Activated CD8-positive, alpha-beta memory T cell treated with anti-CD3 and anti-CD28 coated beads for 1 hour (primary cell): ENCODE data around the gene PTPN7.
"Not testable (repeated sequence)": the region's sequence is repeated elsewhere in the genome, so short reads cannot be mapped to it uniquely, and the experiment has no call there.

Experiments
- DNase-seq, 2 donors: peaks; one replicate each; pipeline ENCODE4 v3.0.0-alpha.2; 2020; ENCODE audit warnings: low read depth in 1 of 2; ENCODE audit errors: extremely low read depth in 1 of 2

PTPN7 gene

DNA sequence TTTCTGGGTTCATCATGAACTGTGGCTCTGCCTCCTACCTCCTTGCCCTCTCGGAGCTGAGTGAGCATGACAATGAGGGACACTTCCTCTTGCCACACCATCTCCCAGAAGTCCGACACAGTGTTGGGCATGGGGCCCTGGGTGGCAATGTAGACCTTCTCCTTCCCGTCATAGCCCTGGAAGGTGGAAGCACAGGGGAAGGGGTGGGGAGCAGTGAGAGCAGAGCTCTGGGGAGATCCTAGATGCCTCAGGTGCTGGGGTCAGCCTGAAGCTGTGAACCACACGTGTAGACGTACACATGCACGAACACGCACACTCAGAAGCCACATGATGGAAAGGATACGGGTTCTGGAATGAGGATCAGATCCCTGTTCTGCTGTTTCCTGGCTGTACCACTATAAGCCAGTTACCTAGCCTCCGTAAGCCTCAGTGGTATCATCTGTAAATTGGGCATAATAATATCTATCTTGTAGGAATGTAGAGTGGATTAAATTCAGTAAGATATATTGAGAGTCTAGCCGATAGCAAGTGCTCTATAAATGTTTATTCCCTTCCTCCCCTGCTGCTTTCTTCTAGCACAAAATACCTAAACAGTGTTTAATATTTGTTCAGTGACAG, 6.1 kb downstream of the PTPN7 start:
- DNase-seq: no peak

DNA sequence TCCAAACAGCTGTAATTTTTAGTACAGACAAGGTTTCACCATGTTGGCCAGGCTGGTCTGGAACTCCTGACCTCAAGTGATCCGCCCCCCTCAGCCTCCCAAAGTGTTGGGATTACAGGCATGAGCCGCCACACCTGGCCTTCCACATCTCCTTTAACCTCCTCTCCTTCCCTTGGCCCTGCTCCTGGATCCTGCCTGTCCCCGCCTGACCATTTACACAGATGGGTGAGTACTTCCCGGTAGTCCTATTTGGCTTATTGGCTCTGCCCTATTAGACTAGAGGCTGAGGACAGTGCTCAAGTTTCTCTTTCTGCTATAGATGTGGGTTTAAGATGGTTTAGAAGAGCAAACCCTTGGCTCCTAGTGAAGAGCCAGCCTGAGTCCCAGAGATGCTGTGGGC, 7.1 kb downstream of the PTPN7 start:
- DNase-seq: no peak

DNA sequence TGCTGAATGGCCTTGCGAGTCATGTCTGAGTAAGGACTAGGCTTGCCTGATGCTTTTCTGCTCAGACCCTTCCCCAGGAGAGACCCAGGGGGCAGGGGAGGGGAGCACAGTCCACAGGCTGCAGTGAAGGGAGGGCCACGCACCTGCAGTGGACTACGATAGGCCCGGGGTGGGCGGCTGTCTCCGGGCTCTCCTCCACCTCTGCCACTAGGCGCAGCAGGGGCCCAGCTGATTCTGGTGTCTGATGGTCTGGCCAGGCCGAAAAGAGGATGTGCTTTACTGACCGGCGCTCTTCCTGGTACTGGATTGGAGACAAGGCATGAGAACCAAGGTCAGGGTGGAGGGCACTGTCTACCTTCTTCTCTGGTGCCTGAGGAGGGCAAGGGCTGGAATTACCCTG, 8.0 kb downstream of the PTPN7 start:
- DNase-seq: no peak

DNA sequence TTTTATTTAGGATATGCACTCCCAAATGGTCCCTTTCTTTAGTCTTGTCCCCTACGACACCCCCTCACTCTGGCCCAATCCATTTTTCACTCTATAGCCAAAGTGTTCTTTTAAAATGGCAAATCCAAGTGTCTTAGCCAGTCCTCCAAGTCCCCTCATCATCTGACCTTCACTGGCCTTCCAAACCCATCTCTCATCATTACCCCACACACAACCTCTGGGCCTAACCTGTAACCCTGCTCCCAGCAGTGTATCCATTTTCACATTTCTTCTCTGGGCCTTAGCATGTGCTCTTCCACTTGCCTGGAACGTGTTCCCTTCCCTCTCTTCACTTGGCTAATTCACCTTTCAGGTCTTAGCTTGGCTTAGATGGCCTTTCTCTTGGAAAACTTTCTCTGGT, 9.4 kb downstream of the PTPN7 start:
- DNase-seq: no peak

DNA sequence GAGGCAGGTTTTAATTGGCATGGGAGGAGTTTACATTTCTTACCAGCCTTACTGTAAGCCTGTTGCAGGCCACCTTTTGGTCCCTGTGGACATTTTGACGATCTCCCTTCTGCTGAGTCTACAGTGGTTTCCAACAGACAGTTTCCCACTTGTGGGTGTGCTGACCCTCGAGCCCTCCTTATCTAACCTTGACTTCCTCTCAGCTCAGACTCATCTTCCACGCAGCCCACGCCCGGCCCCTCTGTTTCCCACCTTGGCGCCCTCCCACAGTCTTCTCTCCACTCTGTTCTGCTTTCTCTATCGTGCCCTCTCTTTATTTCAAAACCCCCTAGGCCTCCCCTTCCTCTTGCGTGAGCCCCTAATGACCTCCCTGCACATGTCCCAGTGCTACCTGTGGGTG, 9.8 kb downstream of the PTPN7 start:
- DNase-seq: no peak

DNA sequence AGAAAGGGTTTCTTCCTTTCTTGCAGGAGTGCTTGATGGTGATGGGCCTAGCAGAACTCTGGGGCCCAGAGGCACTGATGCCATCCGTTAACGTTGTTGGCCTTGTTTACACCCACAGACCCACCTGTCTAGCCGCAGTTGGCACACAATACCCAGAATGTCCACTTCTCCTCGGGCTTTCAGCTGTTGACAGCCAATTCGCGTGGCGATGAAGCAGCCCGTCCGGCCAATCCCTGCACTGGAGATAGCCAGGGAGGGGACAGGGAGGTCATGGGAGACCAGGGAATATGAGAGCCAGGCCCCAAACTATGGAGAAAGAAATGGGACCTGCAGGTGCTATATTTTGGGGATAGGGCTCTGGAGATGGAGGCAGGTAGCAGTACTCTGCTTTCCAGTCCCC, 10.2 kb downstream of the PTPN7 start:
- no peak for DNase-seq

DNA sequence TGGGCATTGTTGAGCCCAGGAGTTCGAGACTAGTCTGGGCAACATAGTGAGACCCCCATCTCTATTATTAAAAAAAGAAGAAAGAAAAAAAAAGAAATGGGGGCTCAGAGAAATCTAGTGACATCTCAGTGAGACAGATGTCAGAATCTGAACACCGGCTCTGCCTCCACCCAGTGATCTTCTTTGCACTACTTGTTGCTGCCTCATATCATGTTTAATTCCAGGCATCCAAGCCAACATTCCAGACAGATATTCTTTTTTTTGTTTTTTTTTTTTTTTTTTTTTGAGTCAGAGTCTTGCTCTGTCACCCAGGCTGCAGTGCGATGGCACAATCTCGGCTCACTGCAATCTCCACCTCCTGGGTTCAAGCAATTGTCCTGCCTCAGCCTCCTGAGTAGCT, 10.8 kb downstream of the PTPN7 start:
- DNase-seq: no peak

DNA sequence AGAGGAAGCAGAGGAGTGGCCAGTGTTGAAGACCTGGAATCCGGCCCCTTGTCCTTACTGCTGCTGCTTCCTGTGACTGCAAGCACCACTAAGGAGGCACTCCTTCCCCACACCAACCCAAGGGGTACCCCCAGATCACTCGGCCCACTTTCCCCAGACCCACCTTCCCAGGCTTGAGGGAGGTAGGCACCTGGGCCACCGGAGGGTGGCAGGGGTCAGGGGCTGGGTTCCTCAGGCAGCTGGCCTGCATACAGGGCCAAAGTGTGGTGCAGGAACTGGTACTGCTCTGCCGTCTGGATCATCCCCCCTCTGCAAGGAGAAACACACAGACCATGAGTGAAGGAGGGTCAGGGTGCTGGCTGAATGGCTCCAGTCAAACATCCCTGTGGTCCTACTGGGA, 12.0 kb downstream of the PTPN7 start:
- no peak for DNase-seq

DNA sequence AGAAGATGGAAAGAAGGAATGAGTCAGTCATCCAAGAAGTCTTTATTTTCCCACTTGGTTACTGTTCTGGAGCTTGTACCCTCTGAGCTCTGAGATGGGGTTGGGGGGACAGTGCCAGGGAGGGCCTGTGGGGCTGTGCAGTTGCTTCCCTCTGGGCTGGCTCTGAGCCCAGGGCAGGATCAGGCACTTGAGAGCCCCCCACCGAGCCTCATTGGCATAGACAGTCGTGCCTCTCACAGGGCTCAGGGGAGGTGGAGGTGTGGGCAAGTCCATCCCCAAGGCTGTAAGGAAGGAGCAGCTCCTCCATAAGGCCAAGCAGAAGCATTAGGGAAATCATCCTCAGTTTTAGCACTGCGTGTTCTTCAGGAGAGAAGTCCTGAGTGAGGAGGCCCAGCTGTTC, 13.4 kb downstream of the PTPN7 start:
- DNase-seq: no peak

DNA sequence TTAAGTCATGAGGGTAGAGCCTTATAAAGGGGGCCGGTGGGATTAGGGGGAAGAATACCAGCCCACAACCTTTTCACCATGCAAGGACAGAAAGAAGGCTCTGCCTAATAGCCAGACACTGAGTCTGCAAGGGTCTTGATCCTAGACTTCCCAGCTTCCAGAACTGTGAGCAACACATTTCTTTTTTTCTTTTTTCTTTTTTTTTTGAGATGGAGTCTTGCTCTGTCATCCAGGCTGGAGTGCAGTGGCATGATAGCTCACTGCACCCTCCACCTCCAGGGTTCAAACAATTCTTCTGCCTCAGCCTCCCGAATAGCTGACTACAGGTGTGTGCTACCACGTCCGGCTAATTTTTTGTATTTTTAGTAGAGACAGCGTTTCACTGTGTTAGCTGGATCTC, 14.1 kb downstream of the PTPN7 start:
- no peak for DNase-seq

DNA sequence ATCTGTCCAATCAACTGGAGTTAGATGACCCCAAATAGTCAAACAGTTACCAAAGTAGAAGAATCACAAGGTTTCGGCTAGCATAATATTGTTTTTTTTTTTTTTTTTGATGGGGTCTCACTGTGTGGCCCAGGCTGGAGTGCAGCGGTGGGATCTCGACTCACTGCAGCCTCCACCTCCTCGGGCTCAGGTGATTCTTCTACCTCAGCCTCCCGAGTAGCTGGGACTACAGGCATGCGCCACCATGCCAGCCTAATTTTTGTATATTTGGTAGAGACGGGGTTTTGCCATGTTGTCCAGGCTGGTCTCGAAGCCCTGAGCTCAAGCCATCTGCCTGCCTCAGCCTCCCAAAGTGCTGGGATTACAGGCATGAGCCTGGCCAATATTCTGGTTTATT, 14.7 kb downstream of the PTPN7 start:
- DNase-seq: not testable (repeated sequence)

DNA sequence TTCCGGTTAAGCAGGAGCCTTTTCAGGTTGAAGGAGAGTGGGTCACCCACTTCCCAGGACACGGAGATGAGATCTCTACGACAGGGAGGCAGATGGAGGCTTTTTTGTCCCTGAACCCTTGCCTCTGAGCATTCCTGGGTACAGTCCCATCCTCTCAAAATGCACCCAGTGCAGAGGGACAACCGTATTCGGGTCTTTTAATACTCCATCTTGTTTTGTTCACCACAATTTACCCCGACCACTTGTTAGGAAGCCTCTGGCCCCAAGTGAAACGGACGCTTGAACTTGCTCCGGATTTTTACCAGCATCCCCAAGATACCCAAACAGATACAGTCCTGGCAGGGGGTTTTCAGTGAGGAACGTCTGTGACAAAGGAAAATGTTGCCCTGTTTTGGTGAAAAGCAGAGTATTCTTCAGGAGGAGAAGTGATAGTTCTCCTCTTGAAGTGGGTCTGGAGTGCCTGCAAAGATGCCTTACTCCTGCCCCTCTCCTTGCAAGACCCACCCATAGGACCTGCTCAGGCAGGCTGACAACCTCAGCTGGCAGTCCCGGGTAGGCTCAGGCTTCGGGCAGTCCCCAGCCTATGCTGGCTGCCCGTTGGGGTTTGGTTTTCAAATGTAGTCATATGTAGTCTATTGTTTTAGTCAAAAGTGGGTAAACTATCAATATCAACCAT, 15.2 kb downstream of the PTPN7 start:
- DNase-seq: no peak

DNA sequence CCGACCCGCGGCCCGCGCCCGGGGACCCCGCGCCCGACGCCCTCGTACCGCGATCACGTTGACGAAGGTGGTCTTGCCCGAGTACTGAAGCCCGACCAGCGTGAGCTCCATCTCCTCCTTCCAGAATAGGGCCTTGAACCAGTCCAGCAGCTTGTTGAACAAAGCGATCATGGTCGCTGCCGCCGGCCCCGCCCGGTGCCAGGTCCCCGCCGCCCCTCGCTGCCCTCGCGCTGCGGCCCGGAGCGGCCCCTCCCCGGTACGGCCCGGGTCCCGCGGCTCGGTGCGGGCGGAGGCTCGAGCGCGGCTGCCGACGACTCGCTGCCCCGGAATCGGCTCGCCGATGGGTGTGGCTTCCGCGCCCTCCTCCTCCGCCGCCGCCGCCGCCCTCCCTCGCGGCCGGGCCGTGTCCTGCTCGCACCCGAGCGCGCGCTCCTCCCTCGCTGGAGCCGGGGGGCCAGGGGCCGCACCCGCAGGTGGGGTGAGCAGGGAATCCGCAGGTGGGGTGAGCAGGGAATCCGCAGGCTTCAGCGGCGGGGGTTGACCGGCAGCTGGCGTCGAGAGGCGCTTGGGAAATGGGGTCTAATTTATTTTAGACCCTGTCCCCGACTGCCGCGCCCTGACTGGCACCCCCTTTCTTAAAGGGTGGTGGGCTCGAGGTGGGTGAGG, 15.9 kb downstream of the PTPN7 start, which contains the start of gene ARL8A:
Gene ARL8A, minus strand, starts transcription at position 336 of the 666 bp plus-strand sequence. Its CDS starts 165 bp downstream, at position 171.
- DNase-seq: peak in 1 of 2 donors; percentile 58

DNA sequence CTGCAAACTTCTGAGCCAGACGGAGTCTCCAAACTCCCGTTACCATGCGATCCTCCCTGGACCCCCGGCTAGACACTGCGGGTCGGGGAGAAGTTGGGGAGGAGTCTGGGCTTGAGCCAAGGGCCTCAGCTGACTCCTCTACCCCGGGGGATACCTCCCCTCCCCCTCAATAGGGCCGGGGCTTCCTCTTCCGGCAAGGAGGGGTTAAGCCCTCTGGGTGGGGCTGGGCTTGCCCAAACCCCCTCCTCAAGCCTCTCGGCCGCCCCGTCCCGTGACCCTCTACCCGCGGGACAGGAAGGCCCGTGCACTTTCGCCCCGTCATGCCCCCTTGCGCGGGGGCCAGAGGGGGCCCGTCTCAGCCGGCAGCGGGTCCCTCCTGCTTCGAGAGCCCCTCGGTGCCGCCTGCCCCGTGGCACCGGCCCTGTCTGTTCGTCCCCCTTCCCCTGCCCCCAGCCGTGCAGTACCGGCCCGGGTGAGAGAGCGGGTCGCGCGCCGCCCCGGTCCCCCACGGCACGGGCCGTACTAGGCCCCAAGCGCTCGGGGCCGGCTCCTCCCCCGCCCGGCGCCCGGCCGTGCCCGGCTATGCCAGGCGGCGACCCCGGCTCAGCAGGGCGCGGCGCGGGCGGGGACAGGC, 16.5 kb downstream of the PTPN7 start:
- DNase-seq: no peak

DNA sequence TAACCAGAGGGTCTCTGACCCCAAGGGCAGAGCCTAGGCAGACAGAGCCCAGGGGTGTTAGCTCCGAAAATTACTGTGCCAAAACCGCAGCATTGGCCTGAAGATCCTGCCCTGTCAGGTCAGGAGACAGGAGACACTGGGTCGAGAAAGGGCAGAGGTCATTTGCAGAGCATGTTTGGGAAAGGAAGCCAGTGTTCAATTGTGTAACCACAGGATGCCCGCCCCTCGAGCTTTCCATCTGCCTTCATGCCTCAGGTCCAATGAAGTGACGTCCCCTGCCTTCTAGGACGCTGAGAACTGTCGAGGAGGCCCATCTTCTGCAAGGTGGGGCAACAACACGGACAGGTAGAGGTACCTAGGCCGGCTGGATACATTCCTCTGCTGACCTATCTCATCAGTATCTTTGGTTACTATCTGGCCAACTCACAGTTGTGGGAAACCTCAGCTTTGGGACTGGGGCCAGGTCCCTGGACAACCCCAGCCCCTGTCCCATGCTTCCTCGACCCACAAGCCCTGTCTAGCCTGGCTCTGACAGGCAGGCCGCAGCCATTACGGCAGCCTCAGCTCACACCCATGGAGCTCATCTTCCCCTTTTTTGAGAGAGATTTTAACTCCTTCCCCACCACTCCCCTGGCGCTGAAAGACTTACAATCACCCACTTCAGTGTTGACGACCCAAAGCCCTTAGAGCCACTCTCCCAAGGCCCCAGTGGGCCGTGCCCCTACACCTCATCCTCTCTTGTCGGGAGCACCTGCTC, 17.2 kb downstream of the PTPN7 start:
- DNase-seq: no peak

DNA sequence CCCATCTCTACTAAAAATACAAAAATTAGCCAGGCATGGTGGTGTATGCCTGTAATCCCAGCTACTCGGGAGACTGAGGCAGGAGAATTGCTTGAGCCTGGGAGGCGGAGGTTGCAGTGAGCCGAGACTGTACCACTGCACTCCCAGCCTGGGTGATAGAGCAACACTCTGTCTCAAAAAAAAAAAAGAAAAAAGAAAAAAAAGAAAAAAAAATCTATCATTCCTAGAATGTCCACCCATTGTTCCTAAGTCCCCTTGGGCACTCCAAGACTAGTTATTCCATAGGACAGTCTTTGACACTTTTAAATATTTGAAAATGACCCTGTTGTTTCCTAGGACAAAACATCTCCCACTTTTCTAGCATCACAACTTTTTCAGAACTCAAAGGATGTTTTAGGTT, 18.9 kb downstream of the PTPN7 start:
- DNase-seq: not testable (repeated sequence)

DNA sequence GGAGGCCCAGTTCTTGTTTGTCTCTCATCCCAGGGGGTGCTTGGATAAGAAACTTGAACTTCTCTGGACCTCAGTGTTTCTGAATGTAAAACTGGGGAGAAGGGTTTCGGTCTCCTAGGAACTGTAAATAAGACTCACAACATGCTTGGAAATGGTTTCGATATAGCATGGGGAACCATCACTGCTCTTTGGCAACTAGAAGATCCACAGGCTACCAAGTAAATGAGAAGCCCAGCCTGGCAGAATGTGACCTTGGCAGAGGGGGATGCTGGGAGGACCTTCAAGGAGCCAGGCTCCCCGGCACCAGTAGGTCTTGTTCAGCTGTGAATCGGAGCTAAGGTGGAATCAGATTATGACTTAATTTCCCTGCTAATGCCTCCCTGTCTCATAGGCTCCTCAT, 19.6 kb downstream of the PTPN7 start:
- DNase-seq: no peak

DNA sequence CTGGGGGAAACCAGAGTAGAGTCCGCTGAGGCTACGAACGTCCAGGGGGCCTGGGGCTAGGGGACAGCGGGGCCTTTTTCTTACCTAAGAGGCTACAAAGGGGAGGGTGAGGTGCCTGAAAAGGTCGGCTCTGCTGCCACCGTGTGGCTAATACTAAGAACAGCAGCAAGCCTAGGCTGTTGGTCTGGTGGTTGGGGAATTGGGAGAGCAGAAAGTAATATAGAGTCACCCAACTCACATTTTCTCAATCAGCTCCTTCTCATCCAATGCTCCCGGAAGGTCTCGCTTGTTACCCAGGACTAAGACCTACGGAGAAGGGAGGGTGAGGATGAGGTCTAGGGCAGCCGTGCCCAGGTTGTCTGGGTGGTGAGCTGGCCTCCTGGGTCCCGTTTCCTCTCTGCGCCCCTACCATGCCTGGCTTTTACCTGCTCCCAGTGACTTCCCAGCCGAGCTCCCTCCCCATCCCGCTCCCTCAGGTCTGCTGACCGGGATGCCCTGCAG, 25.1 kb downstream of the PTPN7 start:
- DNase-seq: no peak

DNA sequence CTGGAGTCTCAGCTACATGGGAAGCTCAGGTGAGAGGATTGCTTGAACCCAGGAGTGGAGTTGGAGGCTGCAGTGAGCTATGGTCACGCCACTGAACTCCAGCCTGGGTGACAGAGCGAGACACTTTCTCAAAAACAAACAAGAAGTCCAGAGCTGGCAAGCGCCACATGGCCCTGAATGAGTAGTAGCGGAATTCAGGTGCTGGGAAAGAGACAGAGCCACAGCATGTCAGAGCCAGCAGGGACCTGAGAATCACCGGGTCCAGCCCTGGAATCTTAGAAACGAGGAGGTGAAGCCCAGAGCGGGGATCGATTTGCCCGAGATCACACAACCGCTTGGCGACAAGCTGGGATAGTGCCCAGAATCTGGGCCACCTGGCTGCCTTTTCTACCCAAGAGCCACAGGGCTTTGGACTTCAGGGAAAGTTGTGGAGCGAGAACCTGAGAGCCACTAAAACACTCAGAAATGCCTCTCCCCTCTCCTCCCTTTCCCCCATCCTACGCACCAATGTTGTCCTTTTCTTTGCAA, 25.7 kb downstream of the PTPN7 start:
- DNase-seq: no peak

DNA sequence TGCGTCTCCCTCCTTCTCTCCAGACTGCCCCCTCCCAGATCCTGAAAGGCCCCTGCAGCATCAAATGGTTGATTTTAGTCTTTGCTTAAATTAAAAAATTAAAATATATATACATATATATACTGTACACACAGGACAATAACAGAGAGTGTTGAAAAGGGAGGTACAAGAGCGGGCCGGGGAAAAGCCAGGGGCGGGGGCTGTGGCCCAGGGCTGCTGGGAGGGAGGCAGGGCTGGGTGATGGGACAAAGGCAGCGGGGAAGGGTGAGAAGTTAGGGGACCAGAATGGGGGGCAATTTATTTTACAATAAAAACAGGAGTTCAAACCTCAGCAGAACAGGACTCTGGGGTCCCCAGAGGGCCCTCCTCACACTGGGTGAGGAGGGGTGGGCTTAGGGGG, 26.4 kb downstream of the PTPN7 start:
- DNase-seq: no peak

DNA sequence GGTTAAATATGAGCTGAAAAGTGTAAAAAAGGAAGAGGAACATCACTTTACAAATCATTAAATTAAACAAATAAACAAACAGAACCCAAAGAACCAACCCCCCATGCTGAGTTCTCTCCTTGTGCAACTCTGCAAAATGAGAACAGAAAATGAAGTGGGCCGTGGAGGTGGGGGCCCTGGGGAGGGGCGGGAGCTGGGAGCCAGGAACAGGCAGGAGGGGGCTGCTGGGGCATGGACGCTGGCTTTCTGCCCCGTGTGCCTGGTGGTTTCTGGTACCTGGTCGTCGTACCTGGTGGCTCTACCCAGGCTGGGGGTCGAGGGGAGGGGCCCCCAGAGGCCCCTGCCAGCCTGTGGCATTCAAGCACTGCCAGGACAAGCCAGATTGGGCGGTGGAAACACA, 26.9 kb downstream of the PTPN7 start:
- DNase-seq: no peak
